ENCODE measurements around the gene SULT4A1.

- no peak for TF ChIP-seq KDM1A (IDR thresholded peaks at IDR 0.05; ENCODE audit: low read depth)
- no peak for TF ChIP-seq CEBPB (IDR thresholded peaks at IDR 0.05)
- TF ChIP-seq MAX (IDR thresholded peaks at IDR 0.05), result no peak
- no peak for TF ChIP-seq CHD2 (IDR thresholded peaks at IDR 0.05; ENCODE audit: low read length, partially characterized antibody)
- TF ChIP-seq CHD4 (IDR thresholded peaks at IDR 0.05; ENCODE audit: borderline replicate concordance), result no peak
- no peak for TF ChIP-seq RCOR1 (IDR thresholded peaks at IDR 0.05; ENCODE audit: low read depth, low read length)
- no peak for TF ChIP-seq POLR2A (IDR thresholded peaks at IDR 0.05; ENCODE audit: low read length)
- TF ChIP-seq, protein P1, sequence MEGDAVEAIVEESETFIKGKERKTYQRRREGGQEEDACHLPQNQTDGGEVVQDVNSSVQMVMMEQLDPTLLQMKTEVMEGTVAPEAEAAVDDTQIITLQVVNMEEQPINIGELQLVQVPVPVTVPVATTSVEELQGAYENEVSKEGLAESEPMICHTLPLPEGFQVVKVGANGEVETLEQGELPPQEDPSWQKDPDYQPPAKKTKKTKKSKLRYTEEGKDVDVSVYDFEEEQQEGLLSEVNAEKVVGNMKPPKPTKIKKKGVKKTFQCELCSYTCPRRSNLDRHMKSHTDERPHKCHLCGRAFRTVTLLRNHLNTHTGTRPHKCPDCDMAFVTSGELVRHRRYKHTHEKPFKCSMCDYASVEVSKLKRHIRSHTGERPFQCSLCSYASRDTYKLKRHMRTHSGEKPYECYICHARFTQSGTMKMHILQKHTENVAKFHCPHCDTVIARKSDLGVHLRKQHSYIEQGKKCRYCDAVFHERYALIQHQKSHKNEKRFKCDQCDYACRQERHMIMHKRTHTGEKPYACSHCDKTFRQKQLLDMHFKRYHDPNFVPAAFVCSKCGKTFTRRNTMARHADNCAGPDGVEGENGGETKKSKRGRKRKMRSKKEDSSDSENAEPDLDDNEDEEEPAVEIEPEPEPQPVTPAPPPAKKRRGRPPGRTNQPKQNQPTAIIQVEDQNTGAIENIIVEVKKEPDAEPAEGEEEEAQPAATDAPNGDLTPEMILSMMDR (IDR thresholded peaks at IDR 0.05), result no peak
- TF ChIP-seq HDAC2 (IDR thresholded peaks at IDR 0.05), result no peak
Measured at GRCh38 chr22:43783777-43784176, 78.5 kb downstream of the SULT4A1 start.

All from A549 (cell line).